Neural cell (in vitro differentiated cells): ENCODE results near the gene SKIL. TPM values are rescaled to one million over a fixed set of nuclear protein-coding genes. Genes with fewer than 3 reads are reported as not detected.

ENCODE experiments used
- H2AFZ ChIP-seq: fragments of 200-600, 300-800 bp; sonication (generic), shearing (Covaris generic); 2 replicates; pipeline ENCODE4 v1.6.0; 2014; ENCODE audit warnings: low read depth, mild to moderate bottlenecking, antibody characterized with exemption, low read length, moderate library complexity
- H3F3A ChIP-seq: fragments of 200-600 bp; shearing (Covaris generic); 2 replicates; pipeline ENCODE4 v1.6.1; 2016; ENCODE audit warnings: mild to moderate bottlenecking, moderate library complexity, mixed read lengths, antibody characterized with exemption, low read length; ENCODE audit not compliant: insufficient read depth, poor library complexity, severe bottlenecking
- H3K27ac ChIP-seq: fragments of 200-600, 300-800 bp; sonication (generic), shearing (Covaris generic); 2 replicates; pipeline ENCODE4 v1.5.1; 2014; ENCODE audit warnings: mild to moderate bottlenecking, low read length, moderate library complexity
- H3K27me3 ChIP-seq: fragments of 300-800, 200-600 bp; sonication (generic), shearing (Covaris generic); 2 replicates; pipeline ENCODE4 v1.6.0; 2014; ENCODE audit warnings: mild to moderate bottlenecking, low read depth, low read length, moderate library complexity; ENCODE audit not compliant: insufficient read depth
- H3K36me3 ChIP-seq: fragments of 300-800, 200-600 bp; sonication (generic), shearing (Covaris generic); 2 replicates; pipeline ENCODE4 v1.5.1; 2014; ENCODE audit warnings: mild to moderate bottlenecking, antibody characterized with exemption, low read length, moderate library complexity; ENCODE audit not compliant: insufficient read depth
- H3K4me2 ChIP-seq: fragments of 300-800, 200-600 bp; sonication (generic), shearing (Covaris generic); 2 replicates; pipeline ENCODE4 v1.6.0; 2014; ENCODE audit warnings: mild to moderate bottlenecking, low read length
- H3K4me3 ChIP-seq: fragments of 300-800, 200-600 bp; sonication (generic), shearing (Covaris generic); 2 replicates; pipeline ENCODE4 v1.5.1; 2014; ENCODE audit warnings: mild to moderate bottlenecking, low read length, moderate library complexity
- H3K79me2 ChIP-seq: fragments of 200-600 bp; shearing (Covaris generic); replicated peaks from 2 replicates; pipeline ENCODE4 v1.6.0; 2014; ENCODE audit warnings: mild to moderate bottlenecking, low read length, moderate library complexity; ENCODE audit not compliant: insufficient read depth
- H3K9ac ChIP-seq: fragments of 300-800, 200-600 bp; sonication (generic), shearing (Covaris generic); 2 replicates; pipeline ENCODE4 v1.6.1; 2016; ENCODE audit warnings: mild to moderate bottlenecking, low read length, mixed read lengths
- H3K9me2 ChIP-seq: fragments of 200-600 bp; shearing (Covaris generic); 2 replicates; pipeline ENCODE4 v1.6.1; 2016; ENCODE audit warnings: mild to moderate bottlenecking, low read length, mixed read lengths; ENCODE audit not compliant: insufficient read depth
- H3K9me3 ChIP-seq: fragments of 200-600, 300-800 bp; sonication (generic), shearing (Covaris generic); 2 replicates; pipeline ENCODE4 v1.6.1; 2016; ENCODE audit warnings: mild to moderate bottlenecking, mixed run types, low read length, moderate library complexity, mixed read lengths
- H4K20me1 ChIP-seq: fragments of 200-600 bp; shearing (Covaris generic); 2 replicates; pipeline ENCODE4 v1.6.1; 2016; ENCODE audit warnings: mild to moderate bottlenecking, mixed run types; ENCODE audit not compliant: insufficient read depth
- CTCF ChIP-seq: fragments of 450-650 bp; IDR thresholded peaks from 2 replicates; pipeline ENCODE4 v1.5.1; 2014; ENCODE audit warnings: antibody characterized with exemption, mild to moderate bottlenecking, moderate library complexity; ENCODE audit not compliant: poor library complexity, severe bottlenecking
- EP300 ChIP-seq: fragments of 450-650 bp; conservative IDR thresholded peaks from 2 replicates; pipeline ENCODE4 v1.6.1; 2014; ENCODE audit warnings: antibody characterized with exemption, mild to moderate bottlenecking, moderate library complexity; ENCODE audit not compliant: poor library complexity, severe bottlenecking
- EZH2 ChIP-seq: fragments of 200-600, 300-800 bp; shearing (Covaris generic), sonication (generic); IDR thresholded peaks from 2 replicates; pipeline ENCODE4 v1.6.1; 2014; ENCODE audit warnings: antibody characterized with exemption, low read length, borderline replicate concordance, mild to moderate bottlenecking; ENCODE audit not compliant: insufficient read depth, poor library complexity, severe bottlenecking
- MXI1 ChIP-seq: fragments of 450-650 bp; conservative IDR thresholded peaks from 2 replicates; pipeline ENCODE4 v1.6.1; 2014; ENCODE audit warnings: antibody characterized with exemption, mild to moderate bottlenecking; ENCODE audit not compliant: poor library complexity, severe bottlenecking
- POLR2AphosphoS5 ChIP-seq: IDR thresholded peaks from 2 replicates; pipeline ENCODE4 v1.6.1; 2012
- RAD21 ChIP-seq: fragments of 450-650 bp; conservative IDR thresholded peaks from 2 replicates; pipeline ENCODE4 v1.6.1; 2014; ENCODE audit warnings: antibody characterized with exemption, mild to moderate bottlenecking, moderate library complexity
- SMC3 ChIP-seq: fragments of 450-650 bp; conservative IDR thresholded peaks from 2 replicates; pipeline ENCODE4 v1.6.1; 2014; ENCODE audit warnings: antibody characterized with exemption, mild to moderate bottlenecking, moderate library complexity; ENCODE audit not compliant: poor library complexity
- TAF1 ChIP-seq: IDR thresholded peaks from 2 replicates; pipeline ENCODE4 v1.6.1; 2012; ENCODE audit warnings: low read depth
- polyA plus RNA-seq: library from polyadenylated mRNA; depleted of rRNA; stranded (reverse); fragments of >200 nt; gene quantifications from 2 replicates; pipeline ENCODE4 v1.2.3, GENCODE V29; 2014
- TF ChIP-seq, protein P1 (sequence below): IDR thresholded peaks from 2 replicates; pipeline ENCODE4 v1.6.1; 2012; ENCODE audit warnings: borderline replicate concordance

SKIL gene
- polyA plus RNA-seq, 1 donor from 2014 or later, result 36.9 TPM

DNA sequence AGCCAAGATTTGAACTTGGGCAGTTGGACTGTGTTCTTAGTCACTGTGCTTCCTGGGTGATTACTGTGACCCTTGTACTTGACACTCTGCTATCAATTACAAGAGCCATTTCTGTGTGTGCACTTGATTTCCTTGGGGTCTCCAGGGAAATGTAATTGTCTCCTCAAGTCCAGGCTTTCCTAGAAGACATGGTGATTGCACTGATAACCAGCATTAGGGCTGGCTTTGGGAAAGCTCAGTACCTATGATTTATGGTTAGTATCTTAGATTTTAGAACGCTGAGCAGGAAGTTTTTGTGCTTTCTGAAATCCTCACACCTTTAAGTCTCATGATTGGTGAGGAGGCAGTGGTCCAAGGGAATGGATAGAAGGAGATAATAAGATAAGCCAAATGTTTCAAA is 59.6 kb downstream of the SKIL start:
- Histone ChIP-seq H3K9me2 (no peaks in the 10 kb centered on the region), H3K27me3 (peaks cover 42% of the 10 kb centered on the region), H3K27ac (no peak overlapping the region), H3K9me3 (no peaks in the 10 kb centered on the region), H2AFZ (no peak overlapping the region), H3K4me3 (no peak overlapping the region), H3K4me2 (no peak overlapping the region), H3K9ac (no peak overlapping the region), H3K79me2 (no peaks in the 10 kb centered on the region), H3F3A (no peaks in the 10 kb centered on the region), H4K20me1 (no peaks in the 10 kb centered on the region), H3K36me3 (no peaks in the 10 kb centered on the region)
- no peak for TF ChIP-seq EP300
- TF ChIP-seq POLR2AphosphoS5, result no peak

DNA sequence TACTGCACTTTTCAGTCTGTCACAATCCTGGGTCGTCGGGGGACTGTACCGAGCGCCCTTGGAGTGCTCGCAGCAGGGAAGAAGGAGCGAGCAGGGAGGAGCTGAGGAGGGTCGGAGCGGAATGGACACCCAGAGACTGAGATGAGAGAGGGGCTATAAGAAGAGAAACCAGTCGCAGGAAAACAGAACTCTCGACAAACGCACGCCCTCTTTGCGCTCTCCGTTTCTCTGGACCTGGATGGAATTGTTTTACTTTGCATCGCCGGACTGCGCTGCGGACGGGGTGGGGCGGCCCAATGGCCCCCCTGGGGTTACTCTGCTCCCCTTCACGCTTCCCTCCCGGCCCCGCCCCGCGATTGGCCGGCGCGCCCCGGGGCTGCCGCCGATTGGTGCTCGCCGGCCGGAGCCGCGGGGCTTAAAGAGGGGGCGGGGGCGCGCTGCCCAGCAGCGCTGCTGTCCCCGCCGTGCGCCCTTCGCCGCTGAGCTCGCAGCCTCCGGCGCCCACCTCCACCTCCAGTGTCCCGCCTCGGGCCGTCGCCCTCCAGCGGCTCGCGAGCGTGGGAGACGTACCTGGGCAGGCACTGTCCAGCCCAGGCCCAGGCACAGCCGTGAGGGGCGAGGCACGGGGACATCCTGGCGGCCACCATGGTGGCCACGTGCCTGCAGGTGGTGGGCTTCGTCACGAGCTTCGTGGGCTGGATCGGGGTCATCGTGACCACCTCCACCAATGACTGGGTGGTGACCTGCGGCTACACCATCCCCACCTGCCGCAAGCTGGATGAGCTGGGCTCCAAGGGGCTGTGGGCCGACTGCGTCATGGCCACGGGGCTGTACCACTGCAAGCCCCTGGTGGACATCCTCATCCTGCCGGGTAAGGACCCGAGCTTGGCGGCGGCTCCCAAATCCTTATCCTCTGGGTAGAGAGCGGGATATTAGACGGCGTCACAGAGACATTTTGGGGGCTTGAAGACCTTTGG is 61.2 kb downstream of the SKIL start, which contains the start of gene CLDN11:
Gene CLDN11, plus strand, starts transcription at position 447 of the 977 bp plus-strand sequence. Its CDS starts 199 bp downstream, at position 646.
- Histone ChIP-seq H3K4me3 (peak within 1 kb of the TSS; percentile 62), H3K4me2 (peak within 1 kb of the TSS; percentile 28), H4K20me1 (no peaks in the 10 kb centered on the region), H3K27me3 (peaks cover 42% of the 10 kb centered on the region), H3K36me3 (no peaks in the 10 kb centered on the region), H3K9ac (no peak within 1 kb of the TSS), H2AFZ (no peak within 1 kb of the TSS), H3F3A (no peaks in the 10 kb centered on the region), H3K79me2 (no peaks in the 10 kb centered on the region), H3K27ac (no peak within 1 kb of the TSS), H3K9me3 (no peaks in the 10 kb centered on the region), H3K9me2 (no peaks in the 10 kb centered on the region)
- TF ChIP-seq MXI1 (peak; percentile 18), CTCF (no peak)

DNA sequence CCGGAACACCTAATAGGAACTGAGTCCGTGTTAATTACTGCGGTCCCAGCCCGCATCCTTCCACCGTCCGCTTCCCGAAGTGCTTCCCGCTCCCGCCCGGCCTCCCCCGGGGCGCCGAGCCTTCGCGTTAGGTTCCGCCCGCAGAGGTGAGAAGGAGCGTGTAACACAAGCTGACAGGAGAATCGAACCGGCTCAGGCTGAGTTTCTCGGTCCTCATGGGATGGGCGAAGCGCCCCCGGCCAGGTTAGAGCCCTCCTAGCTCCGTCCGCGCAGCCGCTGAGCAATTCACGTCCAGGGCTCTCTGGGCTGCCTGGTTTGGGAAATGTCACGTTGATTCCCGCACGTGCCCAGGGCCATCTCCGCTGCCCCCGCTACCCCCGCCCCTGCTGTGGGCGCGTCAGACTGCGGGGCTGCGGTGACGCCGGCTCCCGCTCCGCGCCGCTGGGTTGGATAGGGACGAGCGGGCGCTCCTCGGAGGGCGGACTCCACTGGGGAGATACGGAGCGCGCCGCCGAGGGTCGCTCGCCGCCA is 62.1 kb downstream of the SKIL start:
- Histone ChIP-seq H3F3A (no peaks in the 10 kb centered on the region), H3K9ac (no peak overlapping the region), H3K9me2 (no peaks in the 10 kb centered on the region), H4K20me1 (no peaks in the 10 kb centered on the region), H3K36me3 (no peaks in the 10 kb centered on the region), H3K27me3 (peaks cover 42% of the 10 kb centered on the region), H3K9me3 (no peaks in the 10 kb centered on the region), H3K4me3 (peak overlapping the region; percentile 62), H3K79me2 (no peaks in the 10 kb centered on the region), H3K4me2 (no peak overlapping the region), H2AFZ (no peak overlapping the region), H3K27ac (no peak overlapping the region)
- TF ChIP-seq POLR2AphosphoS5, result no peak
- no peak for TF ChIP-seq RAD21
- TF ChIP-seq EZH2, result no peak
- TF ChIP-seq, protein P1, sequence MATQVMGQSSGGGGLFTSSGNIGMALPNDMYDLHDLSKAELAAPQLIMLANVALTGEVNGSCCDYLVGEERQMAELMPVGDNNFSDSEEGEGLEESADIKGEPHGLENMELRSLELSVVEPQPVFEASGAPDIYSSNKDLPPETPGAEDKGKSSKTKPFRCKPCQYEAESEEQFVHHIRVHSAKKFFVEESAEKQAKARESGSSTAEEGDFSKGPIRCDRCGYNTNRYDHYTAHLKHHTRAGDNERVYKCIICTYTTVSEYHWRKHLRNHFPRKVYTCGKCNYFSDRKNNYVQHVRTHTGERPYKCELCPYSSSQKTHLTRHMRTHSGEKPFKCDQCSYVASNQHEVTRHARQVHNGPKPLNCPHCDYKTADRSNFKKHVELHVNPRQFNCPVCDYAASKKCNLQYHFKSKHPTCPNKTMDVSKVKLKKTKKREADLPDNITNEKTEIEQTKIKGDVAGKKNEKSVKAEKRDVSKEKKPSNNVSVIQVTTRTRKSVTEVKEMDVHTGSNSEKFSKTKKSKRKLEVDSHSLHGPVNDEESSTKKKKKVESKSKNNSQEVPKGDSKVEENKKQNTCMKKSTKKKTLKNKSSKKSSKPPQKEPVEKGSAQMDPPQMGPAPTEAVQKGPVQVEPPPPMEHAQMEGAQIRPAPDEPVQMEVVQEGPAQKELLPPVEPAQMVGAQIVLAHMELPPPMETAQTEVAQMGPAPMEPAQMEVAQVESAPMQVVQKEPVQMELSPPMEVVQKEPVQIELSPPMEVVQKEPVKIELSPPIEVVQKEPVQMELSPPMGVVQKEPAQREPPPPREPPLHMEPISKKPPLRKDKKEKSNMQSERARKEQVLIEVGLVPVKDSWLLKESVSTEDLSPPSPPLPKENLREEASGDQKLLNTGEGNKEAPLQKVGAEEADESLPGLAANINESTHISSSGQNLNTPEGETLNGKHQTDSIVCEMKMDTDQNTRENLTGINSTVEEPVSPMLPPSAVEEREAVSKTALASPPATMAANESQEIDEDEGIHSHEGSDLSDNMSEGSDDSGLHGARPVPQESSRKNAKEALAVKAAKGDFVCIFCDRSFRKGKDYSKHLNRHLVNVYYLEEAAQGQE, result no peak
- TF ChIP-seq CTCF, result no peak
- TF ChIP-seq EP300, result no peak
- no peak for TF ChIP-seq TAF1
- no peak for TF ChIP-seq MXI1
- no peak for TF ChIP-seq SMC3
